RWPE2 (cell line): ENCODE results near the gene MYF5.
A peak's percentile ranks its signal among the peaks of the same experiment; 100 is the strongest.

Experiments
- ATAC-seq: fragments of 200-7000 bp; cut with Tn5 transposase; 3 replicates; pipeline ENCODE4 v1.9.1; 2021; ENCODE audit warnings: low read depth
- DNase-seq: peaks from one replicate; pipeline ENCODE4 v3.0.0-alpha.2; 2020; ENCODE audit warnings: low spot score
- H3K27ac ChIP-seq: fragments of 450-650 bp; 2 replicates; pipeline ENCODE4 v1.5.1; 2017; ENCODE audit warnings: mild to moderate bottlenecking; ENCODE audit not compliant: poor library complexity, severe bottlenecking
- H3K27me3 ChIP-seq: fragments of 250-450 bp; sonication (Bioruptor Pico); 2 replicates; pipeline ENCODE4 v1.5.1; 2021; ENCODE audit warnings: mild to moderate bottlenecking, moderate library complexity; ENCODE audit not compliant: insufficient read depth, poor library complexity, severe bottlenecking
- H3K36me3 ChIP-seq: fragments of 250-450 bp; sonication (Bioruptor Pico); 2 replicates; pipeline ENCODE4 v1.5.1; 2020; ENCODE audit warnings: low read depth, mild to moderate bottlenecking, moderate library complexity
- H3K4me1 ChIP-seq: fragments of 250-450 bp; sonication (Bioruptor Pico); 2 replicates; pipeline ENCODE4 v1.5.1; 2021; ENCODE audit warnings: mild to moderate bottlenecking, moderate library complexity; ENCODE audit not compliant: insufficient read depth, poor library complexity, severe bottlenecking
- H3K4me3 ChIP-seq: fragments of 250-450 bp; sonication (Bioruptor Pico); 2 replicates; pipeline ENCODE4 v1.5.1; 2021; ENCODE audit warnings: mild to moderate bottlenecking, moderate library complexity; ENCODE audit not compliant: severe bottlenecking
- H3K9me3 ChIP-seq: fragments of 250-450 bp; sonication (Bioruptor Pico); 2 replicates; pipeline ENCODE4 v1.5.1; 2021; ENCODE audit warnings: mild to moderate bottlenecking, moderate library complexity; ENCODE audit not compliant: severe bottlenecking
- CTCF ChIP-seq: fragments of 450-650 bp; IDR thresholded peaks from one replicate; pipeline ENCODE4 v1.5.1; 2017; ENCODE audit warnings: mild to moderate bottlenecking, moderate library complexity; ENCODE audit not compliant: poor library complexity, severe bottlenecking

The MYF5 gene

GRCh38 chr12:80709811-80710726, 6.6 kb upstream of the MYF5 start:
- no peak for DNase-seq
- ATAC-seq: no peak
- Histone ChIP-seq H3K4me1 (no peaks in the 10 kb centered on the region), H3K4me3 (no peak overlapping the region), H3K27ac (no peak overlapping the region), H3K9me3 (no peaks in the 10 kb centered on the region), H3K36me3 (no peaks in the 10 kb centered on the region), H3K27me3 (peaks cover 5% of the 10 kb centered on the region)
- TF ChIP-seq CTCF: peak; percentile 32

GRCh38 chr12:80710727-80711449, 5.8 kb upstream of the MYF5 start:
- no peak overlapping the region for H3K4me3 ChIP-seq

GRCh38 chr12:80711866-80712265, 4.8 kb upstream of the MYF5 start:
- TF ChIP-seq CTCF: no peak
- H3K9me3 ChIP-seq: no peaks in the 10 kb centered on the region
- no peak overlapping the region for H3K4me3 ChIP-seq
- ATAC-seq (no peak), DNase-seq (no peak)
- H3K27ac ChIP-seq: no peak overlapping the region
- H3K36me3 ChIP-seq: no peaks in the 10 kb centered on the region
- H3K27me3 ChIP-seq: peaks cover 4% of the 10 kb centered on the region
- H3K4me1 ChIP-seq: no peaks in the 10 kb centered on the region

More at GRCh38 chr12:80710727-80711449, 5.8 kb upstream of the MYF5 start:
- no peak for DNase-seq
- Histone ChIP-seq H3K4me1 (no peaks in the 10 kb centered on the region), H3K27ac (no peak overlapping the region), H3K27me3 (peaks cover 5% of the 10 kb centered on the region), H3K36me3 (no peaks in the 10 kb centered on the region), H3K9me3 (no peaks in the 10 kb centered on the region)
- no peak for ATAC-seq
- no peak for TF ChIP-seq CTCF

GRCh38 chr12:80712866-80713265, 3.8 kb upstream of the MYF5 start:
- DNase-seq (no peak), ATAC-seq (no peak)
- Histone ChIP-seq H3K27me3 (peaks cover 4% of the 10 kb centered on the region), H3K27ac (no peak overlapping the region), H3K4me3 (no peak overlapping the region), H3K9me3 (no peaks in the 10 kb centered on the region), H3K36me3 (no peaks in the 10 kb centered on the region), H3K4me1 (no peaks in the 10 kb centered on the region)
- TF ChIP-seq CTCF: no peak
